Gastrocnemius medialis (tissue), 4 donors: ENCODE measurements around the gene CTIF.

Experiments used
- POLR2A ChIP-seq, 2 donors: fragments of 450-650 bp; IDR thresholded peaks; one replicate each; pipeline ENCODE4 v1.6.1; 2017; ENCODE audit warnings: antibody characterized with exemption in 2 of 2, mild to moderate bottlenecking in 2 of 2, moderate library complexity in 2 of 2
- TF ChIP-seq, protein P1 (sequence below), 5 experiments: fragments of 450-650 bp in 3 of 5; fragments of 200-600 bp in 2 of 5; sonication (generic) in 2 of 5; IDR thresholded peaks in 4 of 5; conservative IDR thresholded peaks in 1 of 5; 1 replicate in 4 of 5; 2 replicates in 1 of 5; pipeline ENCODE4 v1.5.1; 2016 to 2019; ENCODE audit warnings: antibody characterized with exemption in 5 of 5, mild to moderate bottlenecking in 3 of 5, moderate library complexity in 3 of 5

DNA sequence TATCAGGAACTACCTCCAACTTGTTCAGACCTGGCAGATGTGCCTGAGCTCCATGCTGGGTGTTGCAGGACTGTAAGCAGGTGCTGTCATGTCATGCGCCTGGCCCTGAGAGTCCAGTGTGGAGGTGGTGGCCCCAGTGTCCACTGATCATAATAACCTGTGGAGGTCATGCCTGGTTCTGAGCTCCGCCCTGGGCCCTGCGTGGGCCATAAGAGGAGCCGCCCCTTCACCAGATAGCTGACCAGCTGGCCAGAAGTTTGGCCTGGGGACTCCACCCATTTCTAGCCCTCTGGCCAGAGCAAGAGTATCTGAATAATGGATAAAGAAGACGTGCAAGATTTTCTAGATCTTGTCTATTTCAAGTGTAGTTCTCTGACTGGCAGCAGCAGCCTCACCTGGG is 72.4 kb downstream of the CTIF start:
- TF ChIP-seq, protein P1, sequence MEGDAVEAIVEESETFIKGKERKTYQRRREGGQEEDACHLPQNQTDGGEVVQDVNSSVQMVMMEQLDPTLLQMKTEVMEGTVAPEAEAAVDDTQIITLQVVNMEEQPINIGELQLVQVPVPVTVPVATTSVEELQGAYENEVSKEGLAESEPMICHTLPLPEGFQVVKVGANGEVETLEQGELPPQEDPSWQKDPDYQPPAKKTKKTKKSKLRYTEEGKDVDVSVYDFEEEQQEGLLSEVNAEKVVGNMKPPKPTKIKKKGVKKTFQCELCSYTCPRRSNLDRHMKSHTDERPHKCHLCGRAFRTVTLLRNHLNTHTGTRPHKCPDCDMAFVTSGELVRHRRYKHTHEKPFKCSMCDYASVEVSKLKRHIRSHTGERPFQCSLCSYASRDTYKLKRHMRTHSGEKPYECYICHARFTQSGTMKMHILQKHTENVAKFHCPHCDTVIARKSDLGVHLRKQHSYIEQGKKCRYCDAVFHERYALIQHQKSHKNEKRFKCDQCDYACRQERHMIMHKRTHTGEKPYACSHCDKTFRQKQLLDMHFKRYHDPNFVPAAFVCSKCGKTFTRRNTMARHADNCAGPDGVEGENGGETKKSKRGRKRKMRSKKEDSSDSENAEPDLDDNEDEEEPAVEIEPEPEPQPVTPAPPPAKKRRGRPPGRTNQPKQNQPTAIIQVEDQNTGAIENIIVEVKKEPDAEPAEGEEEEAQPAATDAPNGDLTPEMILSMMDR (IDR thresholded peaks at IDR 0.05 in 4 of 5, conservative IDR thresholded peaks at IDR 0.05 in 1 of 5), result no peak
- TF ChIP-seq POLR2A (IDR thresholded peaks at IDR 0.05), result no peak
